Central memory CD8-positive, alpha-beta T cell (primary cell): Measurements from ENCODE around the gene C3orf70.

ENCODE experiments used
- ATAC-seq: fragments of 150-1000 bp; cut with Tn5 transposase; replicated peaks from 2 replicates; pipeline ENCODE4 v1.10.0; 2022; ENCODE audit warnings: mild to moderate bottlenecking, moderate FRiP score, moderate number of reproducible peaks; ENCODE audit not compliant: poor library complexity, severe bottlenecking; ENCODE audit errors: extremely low read depth
- DNase-seq, 2 donors: peaks; one replicate each; pipeline ENCODE4 v3.0.0; 2021; ENCODE audit warnings: low spot score in 2 of 2
- H3K27ac Mint-ChIP-seq: one replicate; pipeline ENCODE4 v1.8.0; 2022; ENCODE audit warnings: low read depth, mild to moderate bottlenecking, moderate library complexity, mixed read lengths
- H3K27me3 Mint-ChIP-seq: one replicate; pipeline ENCODE4 v1.8.0; 2022; ENCODE audit warnings: mixed read lengths
- H3K36me3 Mint-ChIP-seq: one replicate; pipeline ENCODE4 v1.8.0; 2022; ENCODE audit warnings: mild to moderate bottlenecking, moderate library complexity, mixed read lengths; ENCODE audit not compliant: insufficient read depth
- H3K4me1 Mint-ChIP-seq: one replicate; pipeline ENCODE4 v1.8.0; 2022; ENCODE audit warnings: mixed read lengths
- H3K4me3 Mint-ChIP-seq: one replicate; pipeline ENCODE4 v1.8.0; 2022; ENCODE audit warnings: mild to moderate bottlenecking, moderate library complexity, mixed read lengths
- H3K9me3 Mint-ChIP-seq: one replicate; pipeline ENCODE4 v1.8.0; 2022; ENCODE audit warnings: mixed read lengths

C3orf70 gene

GRCh38 chr3:185094697-185095096, 58.2 kb downstream of the C3orf70 start:
- Mint-ChIP-seq H3K9me3 (no peaks in the 10 kb centered on the region), H3K27ac (no peak overlapping the region), H3K27me3 (peaks cover 62% of the 10 kb centered on the region), H3K4me3 (no peak overlapping the region), H3K36me3 (no peaks in the 10 kb centered on the region), H3K4me1 (no peaks in the 10 kb centered on the region)
- ATAC-seq (no peak), DNase-seq (no peak)

DNA sequence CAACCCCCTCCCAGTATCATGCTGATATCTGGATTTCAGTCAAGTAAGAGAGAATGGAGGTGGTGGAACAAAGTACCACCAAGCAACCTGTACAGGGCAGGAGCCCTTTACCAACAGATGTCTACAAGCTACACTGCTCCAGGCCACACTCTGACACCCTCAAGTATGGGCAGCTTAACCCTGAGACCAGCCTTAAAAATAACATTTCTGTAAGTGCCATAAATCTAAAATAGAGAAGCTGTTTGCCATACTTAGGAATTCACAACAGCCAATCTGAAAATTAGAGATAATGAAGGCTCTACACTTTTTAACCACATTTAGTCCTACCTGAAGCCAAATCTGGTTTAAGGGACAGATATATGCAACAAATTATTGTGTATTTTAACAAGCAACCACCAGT, 59.7 kb downstream of the C3orf70 start:
- Mint-ChIP-seq H3K27ac (no peak overlapping the region), H3K4me1 (no peaks in the 10 kb centered on the region), H3K36me3 (no peaks in the 10 kb centered on the region), H3K27me3 (peaks cover 49% of the 10 kb centered on the region), H3K4me3 (no peak overlapping the region), H3K9me3 (no peaks in the 10 kb centered on the region)
- DNase-seq (no peak), ATAC-seq (no peak)

DNA sequence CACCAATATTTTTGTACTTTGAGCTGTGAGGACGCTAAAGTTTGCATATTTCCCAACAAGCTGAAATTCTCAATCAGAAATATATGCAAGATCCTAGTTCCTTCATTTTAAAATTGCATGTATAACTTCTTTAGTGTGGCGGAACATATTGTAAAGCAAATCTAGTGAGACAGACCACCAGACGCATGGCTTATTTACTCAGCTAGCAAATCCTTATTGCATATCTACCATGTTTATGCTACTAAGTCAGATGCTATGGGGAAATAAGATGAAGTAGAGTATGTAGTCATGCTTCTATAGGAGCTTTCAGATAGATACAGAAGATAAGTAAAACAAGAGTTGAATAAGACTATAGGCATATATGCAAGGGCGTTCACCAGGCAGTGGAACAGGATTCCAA, 62.0 kb downstream of the C3orf70 start:
- Mint-ChIP-seq H3K9me3 (no peaks in the 10 kb centered on the region), H3K36me3 (no peaks in the 10 kb centered on the region), H3K4me1 (no peaks in the 10 kb centered on the region), H3K27me3 (peaks cover 38% of the 10 kb centered on the region), H3K4me3 (no peak overlapping the region), H3K27ac (no peak overlapping the region)
- DNase-seq (no peak), ATAC-seq (no peak)

DNA sequence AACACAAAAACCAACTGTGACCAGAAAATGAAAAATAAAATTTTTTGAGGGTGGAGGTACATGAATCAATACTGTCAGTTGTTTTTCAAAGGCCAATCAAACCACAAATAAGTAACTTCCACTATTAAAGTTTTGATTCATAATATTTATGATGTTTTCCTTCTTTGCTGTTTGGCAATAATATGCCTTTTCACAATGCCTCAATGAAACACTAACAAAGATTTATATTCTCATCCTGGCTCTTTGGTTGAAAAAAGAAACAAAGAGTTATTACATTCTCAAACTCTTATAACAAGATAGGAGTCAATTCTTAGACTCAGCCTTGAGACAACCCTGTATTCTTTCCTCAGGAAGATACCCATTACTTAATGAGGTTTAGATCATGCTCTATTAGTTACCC, 63.1 kb downstream of the C3orf70 start:
- Mint-ChIP-seq H3K9me3 (no peaks in the 10 kb centered on the region), H3K36me3 (no peaks in the 10 kb centered on the region), H3K4me1 (no peaks in the 10 kb centered on the region), H3K4me3 (no peak overlapping the region), H3K27me3 (peaks cover 44% of the 10 kb centered on the region), H3K27ac (no peak overlapping the region)
- DNase-seq (no peak), ATAC-seq (no peak)

DNA sequence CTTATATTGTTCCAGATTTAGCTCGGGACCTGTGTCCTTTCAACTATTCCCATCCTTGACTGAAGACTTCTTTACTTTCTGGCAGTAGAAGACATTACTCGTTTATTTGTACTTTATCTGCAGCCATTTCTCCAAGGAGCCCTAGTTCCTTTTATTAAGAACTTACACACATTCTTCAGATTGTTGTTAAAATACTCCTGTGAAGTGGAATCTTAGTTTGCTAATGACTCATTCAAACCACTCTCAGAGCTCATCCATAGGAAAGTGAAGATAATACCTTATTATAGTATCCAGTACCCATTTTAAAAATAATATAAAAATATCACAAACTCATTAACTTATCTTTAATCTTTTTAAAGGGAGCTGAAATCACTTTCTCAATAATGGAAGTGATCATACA, 63.5 kb downstream of the C3orf70 start:
- Mint-ChIP-seq H3K4me1 (no peaks in the 10 kb centered on the region), H3K9me3 (no peaks in the 10 kb centered on the region), H3K27ac (no peak overlapping the region), H3K4me3 (no peak overlapping the region), H3K27me3 (peaks cover 43% of the 10 kb centered on the region), H3K36me3 (no peaks in the 10 kb centered on the region)
- ATAC-seq, result no peak
- no peak for DNase-seq

DNA sequence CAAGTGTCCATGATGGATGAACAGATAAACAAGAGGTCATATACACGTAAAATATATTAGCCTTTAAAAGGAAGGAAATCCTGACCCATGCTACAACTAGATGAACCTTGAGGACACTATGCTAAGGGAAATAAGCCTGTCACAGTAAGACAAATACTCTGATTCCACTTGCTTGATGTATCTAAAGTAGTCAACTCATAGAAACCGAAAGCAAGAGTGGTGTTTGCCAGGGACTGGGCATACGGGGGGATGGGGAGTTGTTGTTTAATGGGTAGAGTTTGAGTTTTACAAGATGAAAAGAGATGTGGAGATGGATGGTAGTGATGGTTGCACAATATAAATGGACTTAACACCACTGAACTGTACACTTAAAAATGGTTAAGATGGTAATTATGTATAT, 65.4 kb downstream of the C3orf70 start:
- Mint-ChIP-seq H3K36me3 (no peaks in the 10 kb centered on the region), H3K4me3 (no peak overlapping the region), H3K27me3 (peaks cover 24% of the 10 kb centered on the region), H3K27ac (no peak overlapping the region), H3K4me1 (no peaks in the 10 kb centered on the region), H3K9me3 (no peaks in the 10 kb centered on the region)
- no peak for DNase-seq
- ATAC-seq, result no peak

DNA sequence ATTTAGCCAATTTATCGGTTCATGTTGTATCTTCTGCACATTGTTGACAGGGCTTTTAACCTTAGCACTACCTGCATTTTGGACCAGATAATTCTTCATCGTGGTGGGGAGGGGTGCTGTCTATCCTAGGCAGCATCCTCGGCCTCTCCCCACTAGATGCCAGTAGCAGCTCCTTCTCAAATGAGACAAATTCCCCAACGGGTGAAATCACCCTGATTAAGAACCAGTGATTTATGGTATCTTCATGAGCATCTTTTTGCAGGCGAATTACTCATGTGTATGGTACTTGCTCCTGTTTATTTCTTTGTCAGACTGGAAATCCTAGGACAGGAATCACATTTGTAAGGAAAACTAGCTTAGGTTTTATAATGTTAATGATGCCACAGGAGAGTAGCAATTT, 68.0 kb downstream of the C3orf70 start:
- no peaks in the 10 kb centered on the region for H3K4me1 Mint-ChIP-seq
- no peak overlapping the region for H3K27ac Mint-ChIP-seq
- H3K4me3 Mint-ChIP-seq, result no peak overlapping the region
- ATAC-seq (no peak), DNase-seq (no peak)
- peaks cover 22% of the 10 kb centered on the region for H3K27me3 Mint-ChIP-seq
- H3K9me3 Mint-ChIP-seq, result no peaks in the 10 kb centered on the region
- H3K36me3 Mint-ChIP-seq, result no peaks in the 10 kb centered on the region

DNA sequence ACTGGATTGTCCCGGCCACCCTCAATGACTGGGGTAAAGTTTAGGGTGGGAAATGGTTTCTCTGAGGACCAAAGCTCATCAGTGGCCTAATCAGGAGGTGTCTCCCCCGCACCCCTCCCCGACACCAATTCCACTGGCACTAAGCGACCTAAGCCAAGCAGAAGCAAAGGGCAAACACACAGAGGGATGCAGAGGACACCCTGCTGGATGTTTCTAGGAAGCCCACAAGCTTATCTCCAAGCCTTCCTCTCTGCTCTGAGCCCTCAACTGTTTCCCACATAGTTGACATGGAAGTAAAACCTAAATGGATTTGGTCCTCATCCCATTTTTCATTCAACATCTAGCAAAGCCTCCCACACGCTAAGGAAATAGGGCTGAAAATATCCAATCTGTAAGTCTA, 68.5 kb downstream of the C3orf70 start:
- Mint-ChIP-seq H3K9me3 (no peaks in the 10 kb centered on the region), H3K27ac (no peak overlapping the region), H3K4me3 (no peak overlapping the region), H3K4me1 (no peaks in the 10 kb centered on the region), H3K27me3 (peaks cover 22% of the 10 kb centered on the region), H3K36me3 (no peaks in the 10 kb centered on the region)
- DNase-seq (no peak), ATAC-seq (no peak)

- Mint-ChIP-seq H3K27ac (no peak overlapping the region), H3K4me3 (no peak overlapping the region), H3K4me1 (no peaks in the 10 kb centered on the region), H3K9me3 (no peaks in the 10 kb centered on the region), H3K36me3 (no peaks in the 10 kb centered on the region), H3K27me3 (peaks cover 22% of the 10 kb centered on the region)
- DNase-seq (no peak), ATAC-seq (no peak)
These were observed 70.0 kb downstream of the C3orf70 start for GRCh38 chr3:185082829-185083228.

- Mint-ChIP-seq H3K27me3 (peaks cover 25% of the 10 kb centered on the region), H3K36me3 (no peaks in the 10 kb centered on the region), H3K4me3 (no peak overlapping the region), H3K4me1 (no peaks in the 10 kb centered on the region), H3K9me3 (no peaks in the 10 kb centered on the region), H3K27ac (no peak overlapping the region)
- DNase-seq, result no peak
- ATAC-seq, result no peak
These were observed 70.7 kb downstream of the C3orf70 start for GRCh38 chr3:185082149-185082548.

DNA sequence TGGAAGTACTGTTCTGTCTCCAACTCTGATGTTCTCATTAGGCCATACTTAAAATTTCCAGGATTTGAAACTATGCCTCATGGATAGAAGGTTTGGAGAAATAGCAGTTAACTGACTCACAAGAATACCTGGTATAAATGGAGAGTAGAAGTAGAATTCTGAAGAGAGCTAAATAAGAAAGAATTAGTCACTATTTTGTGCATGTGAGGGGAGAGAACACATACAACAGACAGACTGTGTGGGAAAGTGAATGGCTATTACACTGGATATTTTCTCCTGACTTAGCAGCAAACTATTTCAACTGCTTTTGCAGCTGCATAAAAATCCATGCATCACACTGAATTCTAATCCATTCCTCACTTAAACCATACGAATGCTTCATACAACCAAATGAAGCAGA, 71.3 kb downstream of the C3orf70 start:
- ATAC-seq (no peak), DNase-seq (no peak)
- Mint-ChIP-seq H3K9me3 (no peaks in the 10 kb centered on the region), H3K4me1 (no peaks in the 10 kb centered on the region), H3K4me3 (no peak overlapping the region), H3K27me3 (peaks cover 30% of the 10 kb centered on the region), H3K36me3 (no peaks in the 10 kb centered on the region), H3K27ac (no peak overlapping the region)

- H3K27me3 Mint-ChIP-seq, result peaks cover 23% of the 10 kb centered on the region
- no peaks in the 10 kb centered on the region for H3K4me1 Mint-ChIP-seq
- no peak for ATAC-seq
These were observed 73.2 kb downstream of the C3orf70 start for GRCh38 chr3:185079625-185080024.

GRCh38 chr3:185076219-185076618, 76.6 kb downstream of the C3orf70 start:
- Mint-ChIP-seq H3K36me3 (peaks cover 2% of the 10 kb centered on the region), H3K27me3 (peaks cover 26% of the 10 kb centered on the region), H3K9me3 (no peaks in the 10 kb centered on the region), H3K27ac (no peak overlapping the region), H3K4me3 (no peak overlapping the region), H3K4me1 (no peaks in the 10 kb centered on the region)
- DNase-seq, result no peak
- ATAC-seq, result no peak

More at GRCh38 chr3:185079625-185080024, 73.2 kb downstream of the C3orf70 start:
- H3K27ac Mint-ChIP-seq, result no peak overlapping the region
- no peaks in the 10 kb centered on the region for H3K36me3 Mint-ChIP-seq
- H3K4me3 Mint-ChIP-seq, result no peak overlapping the region
- no peaks in the 10 kb centered on the region for H3K9me3 Mint-ChIP-seq
- no peak for DNase-seq

DNA sequence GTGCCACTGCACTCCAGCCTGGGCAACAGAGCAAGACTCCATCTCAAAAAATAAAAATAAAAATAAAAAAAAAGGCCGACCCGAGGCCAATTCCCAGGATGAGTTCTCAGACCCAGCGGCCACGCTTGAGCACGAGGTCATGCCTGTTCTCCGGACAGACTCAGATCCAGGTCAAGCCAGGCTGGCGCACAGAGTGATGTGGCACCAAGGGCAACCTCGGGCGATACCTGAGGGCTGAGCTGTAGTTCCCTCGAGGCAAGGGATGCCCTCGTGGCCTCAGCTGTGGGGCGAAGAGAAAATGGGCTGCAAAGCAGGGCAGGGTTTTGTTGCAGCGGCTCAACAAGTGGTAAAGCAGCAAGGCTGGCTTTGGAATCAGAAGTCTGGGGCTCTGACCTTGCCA, 77.3 kb downstream of the C3orf70 start:
- Mint-ChIP-seq H3K4me3 (no peak overlapping the region), H3K4me1 (no peaks in the 10 kb centered on the region), H3K36me3 (peaks cover 2% of the 10 kb centered on the region), H3K27ac (no peak overlapping the region), H3K27me3 (peaks cover 26% of the 10 kb centered on the region), H3K9me3 (no peaks in the 10 kb centered on the region)
- no peak for DNase-seq
- no peak for ATAC-seq
